ENCODE results near the gene TATDN3.

DNA sequence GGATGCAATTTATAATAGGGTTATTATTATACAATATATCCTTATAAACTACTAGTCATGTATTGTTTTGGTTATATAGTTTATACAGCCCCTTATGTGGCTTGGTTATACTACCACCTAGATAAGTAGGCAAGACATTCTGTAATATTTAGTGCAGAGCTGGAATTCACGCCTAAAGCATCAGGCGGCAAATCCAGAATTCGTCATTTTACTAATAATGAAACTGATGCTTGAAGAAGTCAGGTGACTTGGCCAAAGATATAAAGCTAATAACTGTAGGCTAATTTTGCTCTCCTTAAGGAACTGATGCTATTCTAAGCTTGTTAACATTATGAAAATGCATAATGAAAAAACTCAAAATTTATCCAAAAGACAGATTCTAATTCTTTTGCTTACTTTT, 10.9 kb upstream of the TATDN3 start:
- TF ChIP-seq CTCF (conservative IDR thresholded peaks at IDR 0.05 in 1 of 2, IDR thresholded peaks at IDR 0.05 in 1 of 2; ENCODE audit: extremely low read depth in 1 of 2, insufficient read depth in 1 of 2, low read depth in 1 of 2, low read length in 2 of 2) (no peak), EZH2 (IDR thresholded peaks at IDR 0.05; ENCODE audit: borderline replicate concordance, low read length) (no peak)
